IPS-18c (cell line): ENCODE results near the gene LELP1.
"Not testable (repeated sequence)": the region's sequence is repeated elsewhere in the genome, so short reads cannot be mapped to it uniquely, and the experiment has no call there.

Experiments
- H3K4me3 ChIP-seq: 2 replicates; pipeline ENCODE4 v1.7.0; 2013; ENCODE audit warnings: low read depth, mild to moderate bottlenecking, low read length, moderate library complexity; ENCODE audit not compliant: insufficient read depth
- H3K9me3 ChIP-seq: one replicate; pipeline ENCODE4 v1.6.1; 2013; ENCODE audit warnings: mild to moderate bottlenecking, low read length, moderate library complexity; ENCODE audit not compliant: control insufficient read depth, insufficient read depth

The LELP1 gene

GRCh38 chr1:153203130-153203529 lies at the start of gene LELP1:
LELP1 (plus strand) TSS chr1:153203430; CDS start chr1:153204708, 1,278 bp downstream.
- Histone ChIP-seq H3K4me3 (no peak within 1 kb of the TSS), H3K9me3 (no peaks in the 10 kb centered on the region)

- H3K4me3 ChIP-seq: no peak overlapping the region
- H3K9me3 ChIP-seq: peaks cover 8% of the 10 kb centered on the region
These were observed 47.7 kb upstream of the LELP1 start for GRCh38 chr1:153155541-153155940.

- Histone ChIP-seq H3K4me3 (no peak overlapping the region), H3K9me3 (no peaks in the 10 kb centered on the region)
These were observed 34.5 kb upstream of the LELP1 start for GRCh38 chr1:153168686-153169085.

- Histone ChIP-seq H3K4me3 (no peak overlapping the region), H3K9me3 (no peaks in the 10 kb centered on the region)
These were observed 28.6 kb upstream of the LELP1 start for GRCh38 chr1:153174624-153175023.

- Histone ChIP-seq H3K9me3 (no peaks in the 10 kb centered on the region), H3K4me3 (no peak overlapping the region)
These were observed 24.3 kb upstream of the LELP1 start for GRCh38 chr1:153178922-153179321.

GRCh38 chr1:153180556-153180955 lies 22.7 kb upstream of the LELP1 start:
- no peaks in the 10 kb centered on the region for H3K9me3 ChIP-seq

GRCh38 chr1:153188301-153188700 lies 14.9 kb upstream of the LELP1 start:
- not testable (repeated sequence) for H3K4me3 ChIP-seq, H3K9me3 ChIP-seq

More at GRCh38 chr1:153180556-153180955, 22.7 kb upstream of the LELP1 start:
- H3K4me3 ChIP-seq: no peak overlapping the region

- Histone ChIP-seq H3K9me3 (no peaks in the 10 kb centered on the region), H3K4me3 (no peak overlapping the region)
These were observed 12.9 kb upstream of the LELP1 start for GRCh38 chr1:153190373-153190772.

GRCh38 chr1:153192697-153193096 lies 10.5 kb upstream of the LELP1 start:
- Histone ChIP-seq H3K4me3 (no peak overlapping the region), H3K9me3 (no peaks in the 10 kb centered on the region)

- no peak overlapping the region for H3K4me3 ChIP-seq
- H3K9me3 ChIP-seq: no peaks in the 10 kb centered on the region
These were observed 8.7 kb upstream of the LELP1 start for GRCh38 chr1:153194331-153195050.

GRCh38 chr1:153195216-153195615 lies 8.0 kb upstream of the LELP1 start:
- H3K9me3 ChIP-seq: no peaks in the 10 kb centered on the region

GRCh38 chr1:153202006-153202405 lies 1.2 kb upstream of the LELP1 start:
- no peak overlapping the region for H3K4me3 ChIP-seq
- no peaks in the 10 kb centered on the region for H3K9me3 ChIP-seq

More at GRCh38 chr1:153195216-153195615, 8.0 kb upstream of the LELP1 start:
- no peak overlapping the region for H3K4me3 ChIP-seq

GRCh38 chr1:153206631-153207030 lies 3.4 kb downstream of the LELP1 start:
- H3K9me3 ChIP-seq: no peaks in the 10 kb centered on the region
- no peak overlapping the region for H3K4me3 ChIP-seq

GRCh38 chr1:153210206-153210605 lies 7.0 kb downstream of the LELP1 start:
- H3K4me3 ChIP-seq: no peak overlapping the region

GRCh38 chr1:153212201-153212600 lies 9.0 kb downstream of the LELP1 start:
- H3K9me3 ChIP-seq: no peaks in the 10 kb centered on the region
- H3K4me3 ChIP-seq: no peak overlapping the region

More at GRCh38 chr1:153210206-153210605, 7.0 kb downstream of the LELP1 start:
- no peaks in the 10 kb centered on the region for H3K9me3 ChIP-seq

- no peaks in the 10 kb centered on the region for H3K9me3 ChIP-seq
- no peak overlapping the region for H3K4me3 ChIP-seq
These were observed 10.3 kb downstream of the LELP1 start for GRCh38 chr1:153213519-153213918.

- Histone ChIP-seq H3K4me3 (no peak within 1 kb of the TSS), H3K9me3 (peaks cover 2% of the 10 kb centered on the region)
These were observed 14.0 kb downstream of the LELP1 start, which contains the start of gene PRR9 for GRCh38 chr1:153217212-153217611. PRR9 (plus strand) TSS chr1:153217584; CDS start chr1:153218145, 561 bp downstream.

GRCh38 chr1:153217744-153218416 lies 14.7 kb downstream of the LELP1 start:
- H3K4me3 ChIP-seq: no peak overlapping the region
- peaks cover 2% of the 10 kb centered on the region for H3K9me3 ChIP-seq
